Measurements from ENCODE around the gene OSGIN1.
A peak's percentile ranks its signal among the peaks of the same experiment; 100 is the strongest.

Gene OSGIN1

DNA sequence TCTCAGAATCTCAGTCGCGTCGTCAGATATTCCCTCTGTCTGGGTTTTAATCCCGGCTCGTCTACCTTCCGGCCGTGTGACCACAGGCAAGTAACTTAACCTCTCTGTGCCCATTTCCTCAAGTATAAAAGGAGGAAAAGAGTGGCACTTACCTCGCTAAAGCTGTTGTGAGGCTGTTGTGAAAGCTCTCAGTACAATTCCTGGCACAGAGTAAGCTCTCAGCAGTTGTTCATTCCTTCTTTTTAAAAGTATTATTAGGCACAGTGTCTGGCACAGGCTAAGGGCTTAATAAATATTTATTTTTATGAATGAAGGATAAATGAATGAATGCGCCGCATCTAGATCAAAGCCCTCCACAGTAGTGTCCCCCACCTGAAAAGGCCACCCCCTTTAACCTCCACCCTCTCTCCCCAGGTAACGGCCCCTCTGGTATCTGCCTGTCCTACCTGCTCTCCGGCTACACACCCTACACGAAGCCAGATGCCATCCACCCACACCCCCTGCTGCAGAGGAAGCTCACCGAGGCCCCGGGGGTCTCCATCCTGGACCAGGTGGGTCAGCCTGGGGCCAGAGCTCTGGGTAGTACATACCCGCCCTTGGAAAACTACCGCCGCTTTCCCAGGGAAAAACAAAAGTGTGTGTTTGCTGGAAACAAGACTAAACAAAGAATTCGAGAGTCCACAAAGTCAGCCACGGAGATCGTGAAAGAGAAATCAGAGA is 6.0 kb downstream of the OSGIN1 start:
- no peak for DNase-seq

DNA sequence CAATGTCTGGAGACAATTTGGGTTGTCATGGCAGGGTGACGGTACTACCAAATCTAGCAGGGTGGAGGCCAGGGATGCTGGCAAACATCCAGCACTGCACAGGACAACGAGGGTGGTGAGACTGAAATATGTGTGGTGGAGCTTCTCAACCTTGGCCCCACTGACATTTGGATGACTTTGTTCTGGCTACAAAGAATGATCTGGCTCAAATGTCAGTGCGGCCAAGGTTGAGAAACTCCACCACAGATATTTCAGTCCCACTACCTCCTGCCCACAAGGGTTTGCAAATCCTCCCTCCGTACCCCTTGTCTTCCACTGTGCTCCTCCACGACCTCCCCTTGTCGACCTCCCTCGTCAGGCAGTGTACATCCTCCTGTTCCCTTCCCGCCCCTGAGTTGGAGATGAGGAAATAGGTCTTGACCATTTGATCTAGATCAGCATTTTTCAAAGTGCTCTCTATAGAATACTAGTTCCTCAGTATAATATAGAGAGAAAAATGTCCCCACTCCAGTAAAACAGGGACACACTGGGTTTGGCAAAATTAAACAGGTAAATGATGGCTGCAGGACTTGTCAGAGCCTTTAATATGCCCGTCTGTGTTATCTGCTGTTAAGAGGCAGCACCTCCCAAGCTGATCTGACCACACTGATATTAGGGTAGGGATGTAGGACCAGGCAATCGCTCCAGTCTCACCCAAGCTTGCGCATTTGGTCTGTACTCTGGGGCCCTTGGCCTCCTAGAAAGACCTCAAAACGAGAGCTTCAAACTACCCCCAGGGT is 6.8 kb downstream of the OSGIN1 start:
- no peak for DNase-seq

DNA sequence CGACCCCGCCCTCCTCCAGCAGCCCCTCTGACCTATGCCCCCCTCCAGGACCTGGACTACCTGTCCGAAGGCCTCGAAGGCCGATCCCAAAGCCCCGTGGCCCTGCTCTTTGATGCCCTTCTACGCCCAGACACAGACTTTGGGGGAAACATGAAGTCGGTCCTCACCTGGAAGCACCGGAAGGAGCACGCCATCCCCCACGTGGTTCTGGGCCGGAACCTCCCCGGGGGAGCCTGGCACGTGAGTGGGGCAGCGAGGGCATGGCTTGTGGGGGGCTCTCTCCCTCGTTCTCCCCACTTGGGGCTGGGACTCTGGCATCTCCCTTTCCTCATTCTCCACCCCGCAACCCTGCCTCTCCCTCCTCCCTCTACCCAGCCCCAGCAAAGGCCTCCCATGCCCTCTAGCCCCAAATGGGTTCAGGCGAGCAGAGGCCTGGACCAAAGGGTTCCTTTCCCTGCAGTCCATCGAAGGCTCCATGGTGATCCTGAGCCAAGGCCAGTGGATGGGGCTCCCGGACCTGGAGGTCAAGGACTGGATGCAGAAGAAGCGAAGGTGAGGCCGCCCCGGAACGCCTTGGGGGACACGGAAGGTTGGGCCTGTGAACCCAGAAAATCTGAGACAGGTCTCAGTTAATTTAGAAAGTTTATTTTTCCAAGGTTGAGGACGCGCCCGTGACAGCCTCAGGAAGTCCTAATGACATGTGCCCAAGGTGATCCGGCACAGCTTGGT is 7.6 kb downstream of the OSGIN1 start:
- DNase-seq = no peak

DNA sequence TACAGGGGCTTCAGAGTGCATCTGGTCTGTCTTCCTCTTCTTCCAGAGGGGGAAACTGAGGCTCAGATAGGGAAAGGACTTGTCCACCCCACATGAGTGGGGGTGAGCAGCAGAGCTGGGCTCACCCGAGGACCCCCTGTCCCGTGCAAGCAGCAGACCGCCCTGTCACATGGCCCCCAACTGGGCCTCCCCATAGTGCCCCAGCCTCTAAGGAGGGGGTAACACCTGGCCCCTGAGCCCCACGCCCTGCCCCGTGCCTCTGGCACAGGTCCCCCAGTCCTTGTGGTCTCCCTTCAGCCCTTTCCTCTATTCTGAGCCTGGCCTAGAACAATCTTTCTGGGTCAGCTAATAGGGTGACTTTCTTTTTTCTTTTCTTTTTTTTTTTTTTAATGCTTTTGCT is 8.6 kb downstream of the OSGIN1 start:
- no peak for DNase-seq

DNA sequence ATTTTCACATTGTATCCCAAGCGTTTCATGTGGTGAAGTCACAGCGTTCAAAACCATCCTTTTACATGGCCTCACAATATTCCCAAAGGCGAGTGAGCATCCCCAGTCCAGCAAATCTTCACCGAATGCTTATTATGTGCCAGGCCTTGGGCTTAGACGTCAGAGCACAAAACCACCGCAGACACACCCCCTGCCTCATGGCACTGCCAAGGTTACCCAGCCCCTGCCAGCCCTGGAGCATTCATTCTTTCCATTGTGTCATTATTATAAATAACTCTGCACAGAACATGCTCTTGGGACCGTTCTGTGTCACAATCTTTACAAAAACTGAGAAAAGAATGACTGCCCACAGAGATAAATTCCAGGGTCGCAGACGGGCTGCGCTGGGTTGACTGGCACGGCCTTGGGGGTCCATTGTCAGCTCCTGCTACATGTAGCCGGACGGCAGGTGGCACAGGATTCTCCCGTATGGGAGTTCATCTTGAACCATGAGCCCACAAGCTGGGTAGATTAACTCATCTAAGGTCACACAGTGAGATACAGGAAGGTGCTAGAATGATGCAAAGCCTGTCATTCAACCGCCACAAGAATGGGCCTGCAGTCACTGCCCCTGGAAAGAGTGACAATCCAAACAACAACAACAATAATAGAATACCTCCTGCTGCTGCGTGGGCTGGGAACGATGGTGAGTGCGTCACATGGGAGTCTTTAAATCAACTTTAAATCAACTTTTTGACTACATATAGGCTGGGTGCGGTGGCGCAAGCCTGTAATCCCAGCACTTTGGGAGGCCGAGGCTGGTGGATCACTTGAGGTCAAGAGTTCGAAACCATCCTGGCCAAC is 10.5 kb downstream of the OSGIN1 start:
- DNase-seq = no peak

DNA sequence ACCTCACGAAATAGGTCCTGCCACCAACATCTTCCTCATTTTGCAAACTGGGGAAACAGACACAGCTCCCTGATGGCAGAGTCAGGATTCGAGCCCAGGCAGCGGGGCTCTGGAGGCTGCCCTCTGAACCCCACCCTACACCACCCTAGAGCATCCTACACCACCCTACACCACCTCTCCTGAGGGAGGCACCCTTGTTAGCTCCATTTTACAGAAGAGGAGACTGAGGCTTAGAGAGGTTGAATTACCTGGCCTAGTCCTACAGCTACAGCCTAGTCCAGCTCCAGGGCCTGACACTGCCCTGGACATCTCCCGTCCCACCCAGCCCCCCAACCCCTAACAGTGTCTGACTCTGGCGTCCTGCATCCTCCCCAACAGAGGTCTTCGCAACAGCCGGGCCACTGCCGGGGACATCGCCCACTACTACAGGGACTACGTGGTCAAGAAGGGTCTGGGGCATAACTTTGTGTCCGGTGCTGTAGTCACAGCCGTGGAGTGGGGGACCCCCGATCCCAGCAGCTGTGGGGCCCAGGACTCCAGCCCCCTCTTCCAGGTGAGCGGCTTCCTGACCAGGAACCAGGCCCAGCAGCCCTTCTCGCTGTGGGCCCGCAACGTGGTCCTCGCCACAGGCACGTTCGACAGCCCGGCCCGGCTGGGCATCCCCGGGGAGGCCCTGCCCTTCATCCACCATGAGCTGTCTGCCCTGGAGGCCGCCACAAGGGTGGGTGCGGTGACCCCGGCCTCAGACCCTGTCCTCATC is 11.8 kb downstream of the OSGIN1 start:
- no peak for DNase-seq

DNA sequence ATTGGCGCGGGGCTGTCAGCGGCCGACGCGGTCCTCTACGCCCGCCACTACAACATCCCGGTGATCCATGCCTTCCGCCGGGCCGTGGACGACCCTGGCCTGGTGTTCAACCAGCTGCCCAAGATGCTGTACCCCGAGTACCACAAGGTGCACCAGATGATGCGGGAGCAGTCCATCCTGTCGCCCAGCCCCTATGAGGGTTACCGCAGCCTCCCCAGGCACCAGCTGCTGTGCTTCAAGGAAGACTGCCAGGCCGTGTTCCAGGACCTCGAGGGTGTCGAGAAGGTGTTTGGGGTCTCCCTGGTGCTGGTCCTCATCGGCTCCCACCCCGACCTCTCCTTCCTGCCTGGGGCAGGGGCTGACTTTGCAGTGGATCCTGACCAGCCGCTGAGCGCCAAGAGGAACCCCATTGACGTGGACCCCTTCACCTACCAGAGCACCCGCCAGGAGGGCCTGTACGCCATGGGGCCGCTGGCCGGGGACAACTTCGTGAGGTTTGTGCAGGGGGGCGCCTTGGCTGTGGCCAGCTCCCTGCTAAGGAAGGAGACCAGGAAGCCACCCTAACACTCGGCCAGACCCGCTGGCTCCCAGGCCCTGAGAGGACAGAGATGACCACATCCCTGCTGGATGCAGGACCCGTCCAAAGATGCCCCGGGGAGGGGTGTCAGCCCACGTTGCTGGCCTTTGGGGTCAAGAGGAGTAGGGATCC is 12.6 kb downstream of the OSGIN1 start:
- no peak for DNase-seq

DNA sequence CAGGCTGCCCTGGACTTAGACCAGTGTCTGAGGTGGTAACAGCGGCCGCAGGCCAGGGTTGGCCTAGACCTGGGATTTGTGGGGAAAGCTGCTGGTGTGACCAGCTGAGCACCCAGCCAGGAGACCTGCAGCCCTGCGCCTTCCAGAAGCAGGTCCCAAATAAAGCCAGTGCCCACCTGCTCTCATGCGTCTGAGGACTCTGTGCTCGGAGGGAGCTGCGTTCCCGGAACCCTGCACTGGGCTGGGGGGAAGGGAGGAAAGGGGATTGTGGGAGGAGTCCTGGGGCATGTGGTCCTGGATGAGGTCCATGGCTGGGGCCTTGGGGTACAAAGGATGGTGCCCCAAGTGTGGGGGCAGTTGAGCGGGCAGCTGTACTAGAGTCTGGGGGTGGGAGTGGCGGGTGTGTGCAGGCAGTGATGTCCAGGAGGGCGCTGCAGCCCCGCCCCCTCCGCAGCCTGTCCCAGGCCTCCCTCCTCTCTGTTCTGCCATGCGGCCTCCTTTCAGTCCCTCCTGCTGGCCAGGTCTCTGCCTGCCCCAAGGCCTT is 13.2 kb downstream of the OSGIN1 start:
- no peak for DNase-seq

DNA sequence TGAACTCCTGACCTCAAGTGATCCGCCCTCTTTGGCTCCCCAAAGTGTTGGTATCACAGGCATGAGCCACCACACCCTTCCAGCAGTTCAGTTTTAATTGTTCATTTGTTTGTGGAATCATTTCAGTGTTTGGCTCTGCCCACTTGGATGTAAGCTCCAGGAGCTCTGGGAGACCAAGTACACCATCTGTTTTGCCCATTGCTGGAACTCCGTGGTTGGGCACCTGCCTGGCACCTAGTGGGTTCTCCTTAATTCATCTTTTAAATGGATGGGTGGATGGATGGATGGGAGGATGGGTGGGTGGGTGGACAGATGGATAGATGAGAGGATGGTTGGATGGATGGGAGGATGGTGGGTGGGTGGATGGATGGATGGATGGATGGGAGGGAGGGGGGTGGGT is 14.1 kb downstream of the OSGIN1 start:
- no peak for DNase-seq

DNA sequence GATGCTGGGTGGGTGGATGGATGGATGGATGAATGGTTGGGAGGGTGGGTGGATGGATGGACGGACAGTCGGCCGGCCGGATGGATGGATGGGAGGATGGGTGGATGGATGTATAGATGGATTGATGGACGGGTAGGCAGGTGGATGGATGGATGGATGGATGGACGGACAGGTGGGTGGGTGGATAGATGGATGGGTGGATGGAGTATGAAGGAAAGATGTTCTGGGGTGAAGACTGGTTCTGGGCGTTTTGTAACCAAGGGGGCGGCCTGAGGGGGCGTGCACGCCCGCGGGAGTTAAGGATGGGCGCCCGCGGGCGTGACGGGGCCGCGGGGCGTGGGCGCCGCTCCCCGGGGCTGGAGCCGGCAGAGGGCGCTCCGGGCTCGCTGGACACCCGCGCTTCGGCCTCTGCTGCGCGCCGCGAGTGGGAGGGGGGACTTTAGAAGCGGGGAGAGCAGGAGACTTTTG is 14.8 kb downstream of the OSGIN1 start, which contains the start of gene NECAB2:
TSS of gene NECAB2 (plus strand) at position 407 of the 468 bp plus-strand sequence. CDS start 405 bp downstream, outside the sequence.
- peak; percentile 8 for DNase-seq

DNA sequence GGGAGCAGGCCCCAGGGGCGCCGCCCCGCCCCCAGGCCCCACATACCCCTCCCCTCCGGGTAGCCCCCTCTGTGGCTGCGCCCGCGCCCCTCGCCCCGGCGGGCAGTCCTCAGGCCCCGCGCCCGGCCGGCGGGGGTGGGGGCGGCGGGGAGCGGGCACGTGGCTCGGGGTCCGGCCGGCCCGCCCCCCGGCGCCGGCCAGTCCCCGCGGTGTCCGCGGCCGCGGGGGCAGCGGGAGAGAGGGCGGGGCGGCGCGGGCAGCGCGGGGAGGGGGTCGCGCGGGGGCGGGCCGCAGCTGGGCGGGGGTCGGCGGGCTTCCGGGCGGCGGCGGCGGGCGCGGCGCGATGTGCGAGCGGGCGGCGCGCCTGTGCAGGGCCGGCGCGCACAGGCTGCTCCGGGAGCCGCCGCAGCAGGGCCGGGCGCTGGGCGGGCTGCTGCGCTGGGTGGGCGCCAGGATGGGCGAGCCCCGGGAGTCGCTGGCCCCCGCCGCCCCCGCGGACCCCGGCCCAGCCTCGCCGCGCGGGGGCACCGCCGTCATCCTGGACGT is 15.3 kb downstream of the OSGIN1 start:
- DNase-seq = no peak

DNA sequence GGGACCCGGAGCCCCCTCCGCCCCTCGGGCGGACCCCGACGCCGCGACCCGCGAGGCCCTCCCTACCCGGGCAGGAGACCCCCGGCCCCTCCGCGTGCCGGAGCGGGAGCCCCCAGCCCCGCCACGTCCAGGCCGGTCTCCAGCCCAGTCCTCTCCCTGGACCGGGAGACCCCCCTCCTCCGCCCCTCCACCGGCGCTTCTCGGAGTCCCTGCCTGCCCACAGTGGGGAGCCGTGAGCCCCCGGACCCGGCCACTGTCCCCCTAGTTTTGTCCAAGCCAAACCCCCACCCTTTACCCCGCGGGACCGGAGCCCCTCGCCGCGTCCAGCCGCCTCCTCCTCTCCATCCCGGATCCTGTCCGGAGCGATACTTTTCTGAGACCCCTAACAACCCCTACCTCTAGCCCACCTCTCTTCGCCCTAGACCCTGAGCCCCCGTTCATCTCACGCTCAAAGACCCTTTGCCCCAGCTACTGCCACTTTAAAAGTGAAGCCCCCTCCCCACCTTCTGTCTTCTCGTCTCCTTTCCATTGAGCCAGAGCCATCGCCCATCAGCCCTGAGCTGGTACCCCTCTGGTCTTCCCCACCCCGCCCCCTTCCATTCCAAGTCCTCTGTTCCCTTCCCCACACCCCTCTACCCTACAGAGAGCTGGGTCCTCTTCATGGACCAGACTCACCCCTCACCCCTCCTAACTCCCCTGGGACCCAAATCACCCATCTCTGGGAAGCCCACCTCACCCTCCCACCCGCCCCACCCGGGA is 16.0 kb downstream of the OSGIN1 start:
- DNase-seq = no peak

DNA sequence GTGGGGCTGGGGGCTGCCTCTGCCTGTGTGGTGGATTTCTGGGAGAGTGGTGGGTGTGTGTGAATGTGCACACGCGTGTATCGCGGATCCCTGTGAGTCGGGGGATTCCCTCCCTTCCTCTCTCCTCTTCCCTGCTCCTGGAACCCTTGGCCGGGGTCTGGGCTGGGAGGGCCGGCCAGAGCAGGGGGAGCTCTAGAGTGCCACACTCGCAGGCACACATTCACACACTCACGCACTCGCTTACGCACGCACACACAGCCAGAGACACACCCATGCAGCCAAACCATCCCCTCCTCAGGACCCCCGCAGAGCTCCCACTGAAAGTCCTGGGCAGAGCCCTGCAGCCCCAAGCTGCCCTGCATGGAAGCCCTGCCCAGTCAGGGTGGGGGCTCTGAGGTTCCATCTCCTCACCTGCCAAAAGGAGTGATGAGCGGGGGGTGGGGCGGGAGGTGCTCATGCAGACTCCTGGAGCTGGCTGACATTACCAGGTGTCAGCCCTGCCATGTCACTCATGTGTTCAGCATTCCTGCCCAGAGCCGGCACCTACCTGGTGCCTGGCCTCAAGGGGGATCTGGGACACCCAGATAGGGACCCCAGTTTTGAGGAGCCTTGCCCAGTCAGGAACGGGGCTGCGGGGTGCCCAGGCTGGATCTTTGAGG is 16.9 kb downstream of the OSGIN1 start:
- no peak for DNase-seq

DNA sequence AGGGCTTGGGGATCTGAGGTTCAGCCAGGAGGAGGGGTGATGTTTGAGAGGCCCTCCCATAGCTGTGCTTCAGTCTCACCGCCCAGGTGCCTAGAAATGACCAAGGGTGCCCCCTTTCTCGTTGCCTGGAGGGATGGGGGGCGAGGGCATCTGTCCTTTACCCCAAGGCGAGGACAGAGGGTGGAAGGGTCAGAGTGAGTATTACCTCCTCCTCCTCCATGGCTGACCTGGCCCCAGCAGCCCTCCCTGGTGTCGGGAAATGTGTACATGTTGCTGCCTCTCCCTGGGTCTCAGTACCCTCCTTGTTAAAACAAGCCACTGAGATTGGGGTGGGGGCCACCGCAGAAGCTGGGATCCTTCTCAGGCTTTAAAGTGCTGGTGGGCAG is 17.4 kb downstream of the OSGIN1 start:
- DNase-seq = no peak

DNA sequence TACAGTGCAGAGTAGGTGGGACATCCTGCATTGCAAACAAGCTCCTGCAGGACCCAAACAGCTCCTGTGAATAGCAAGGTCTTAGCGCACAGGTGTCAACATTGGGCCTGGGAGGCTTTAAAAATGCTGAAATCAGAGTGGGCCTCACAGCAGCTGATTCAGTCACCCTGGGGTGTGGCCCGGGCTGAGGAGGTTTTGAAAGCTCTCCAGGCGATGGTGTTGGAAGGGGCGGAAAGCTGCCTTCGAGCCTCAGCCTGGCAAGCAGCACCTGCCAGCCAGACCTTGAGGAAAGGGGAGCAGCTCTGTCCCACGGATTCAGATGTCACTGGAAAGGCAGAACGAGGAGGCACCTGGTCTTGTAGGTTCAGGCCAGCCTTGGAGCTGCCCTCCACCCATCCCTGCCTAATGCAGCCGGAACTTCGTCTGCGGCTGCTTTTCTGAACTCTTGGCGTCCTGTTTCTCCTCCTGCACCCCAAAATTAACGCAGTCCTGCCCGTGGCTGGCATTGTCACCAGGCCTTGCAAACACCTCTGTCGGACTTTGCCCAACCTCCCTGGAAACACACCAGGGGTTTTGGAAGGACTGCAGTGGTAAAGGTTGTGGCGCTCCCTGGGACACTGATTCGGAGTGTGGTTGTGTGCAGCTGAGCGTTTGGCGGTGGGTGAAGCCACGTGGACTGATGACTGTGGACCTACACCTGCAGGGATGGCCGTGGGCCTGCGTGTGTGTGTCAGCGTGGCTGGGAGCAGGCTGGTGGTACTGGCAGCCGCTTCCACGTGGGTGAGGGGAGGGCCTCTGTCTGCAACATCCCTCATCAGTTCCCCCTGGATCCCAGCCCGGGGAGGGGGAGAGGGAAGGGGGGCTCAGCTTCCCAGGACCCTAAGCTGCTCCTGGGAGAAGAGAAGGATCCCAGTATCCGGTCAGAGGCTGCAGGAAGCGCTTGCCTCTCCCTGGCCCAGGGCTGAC is 18.4 kb downstream of the OSGIN1 start:
- DNase-seq = no peak

DNA sequence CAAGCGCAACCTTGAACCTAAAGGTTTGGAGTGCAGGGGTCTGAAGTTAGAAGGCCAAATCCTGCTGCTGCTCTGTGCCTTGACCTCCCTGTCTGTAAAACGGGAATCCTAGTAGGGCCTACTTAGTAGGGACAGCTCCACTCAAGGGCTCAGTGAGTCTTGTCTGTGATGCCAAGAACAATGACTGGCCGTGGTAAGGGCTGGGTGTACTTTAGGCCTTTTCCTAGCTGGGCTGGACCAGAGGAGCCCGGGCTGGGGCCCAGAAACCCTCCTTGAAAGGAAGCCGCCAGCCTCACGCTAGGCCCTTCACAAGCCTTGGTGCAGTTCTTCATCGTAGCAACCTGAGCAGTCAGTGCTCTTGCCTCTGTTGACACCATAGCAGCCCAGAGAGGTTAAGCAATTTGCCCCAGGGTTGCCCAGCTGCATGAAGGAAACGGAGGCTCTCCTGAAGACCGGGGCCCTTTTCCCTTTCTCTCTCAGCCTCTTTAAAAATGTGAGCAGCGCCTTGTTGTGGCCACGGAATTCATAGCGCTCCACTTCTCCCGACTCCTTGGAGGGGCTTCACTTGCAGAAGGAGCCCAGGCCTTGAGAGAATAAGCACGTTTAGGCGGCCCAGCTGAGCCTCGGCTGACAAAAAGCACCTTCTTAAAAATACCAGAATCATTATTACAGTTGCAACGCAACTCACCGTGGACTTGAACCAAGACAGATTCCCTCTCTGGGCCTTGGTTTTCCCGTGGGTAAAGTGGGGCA is 19.4 kb downstream of the OSGIN1 start:
- no peak for DNase-seq

DNA sequence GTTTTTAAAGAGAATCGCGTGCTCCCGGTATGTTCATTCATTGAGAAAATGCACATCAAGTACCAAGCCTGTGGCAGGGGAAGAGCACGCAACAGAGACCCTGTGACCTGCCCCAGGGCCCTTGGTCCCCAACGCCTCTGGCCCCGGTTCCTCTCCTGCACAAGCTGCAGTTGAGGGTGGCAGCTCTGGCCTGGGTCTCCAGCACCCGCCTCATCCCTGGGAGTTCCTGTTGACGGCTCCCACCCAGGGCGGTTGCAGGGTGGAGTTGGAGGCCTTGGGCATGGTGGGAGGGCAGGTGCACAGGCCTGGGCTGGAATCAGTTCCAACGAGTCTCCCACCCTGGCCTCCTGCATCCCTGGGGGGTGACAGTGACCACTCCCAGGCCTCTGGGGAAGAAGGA is 20.0 kb downstream of the OSGIN1 start:
- no peak for DNase-seq
